Measurements from ENCODE around the gene RAB11FIP3. TPM values are rescaled to one million over a fixed set of nuclear protein-coding genes. Genes with fewer than 3 reads are reported as not detected.

RAB11FIP3 gene
- total and polyA plus RNA-seq, 10 of the 15 experiments (the other 5 are each of a cell fraction or from before 2014, with no cell fraction given), result 1.2 to 27.3 (median 7.7) TPM

DNA sequence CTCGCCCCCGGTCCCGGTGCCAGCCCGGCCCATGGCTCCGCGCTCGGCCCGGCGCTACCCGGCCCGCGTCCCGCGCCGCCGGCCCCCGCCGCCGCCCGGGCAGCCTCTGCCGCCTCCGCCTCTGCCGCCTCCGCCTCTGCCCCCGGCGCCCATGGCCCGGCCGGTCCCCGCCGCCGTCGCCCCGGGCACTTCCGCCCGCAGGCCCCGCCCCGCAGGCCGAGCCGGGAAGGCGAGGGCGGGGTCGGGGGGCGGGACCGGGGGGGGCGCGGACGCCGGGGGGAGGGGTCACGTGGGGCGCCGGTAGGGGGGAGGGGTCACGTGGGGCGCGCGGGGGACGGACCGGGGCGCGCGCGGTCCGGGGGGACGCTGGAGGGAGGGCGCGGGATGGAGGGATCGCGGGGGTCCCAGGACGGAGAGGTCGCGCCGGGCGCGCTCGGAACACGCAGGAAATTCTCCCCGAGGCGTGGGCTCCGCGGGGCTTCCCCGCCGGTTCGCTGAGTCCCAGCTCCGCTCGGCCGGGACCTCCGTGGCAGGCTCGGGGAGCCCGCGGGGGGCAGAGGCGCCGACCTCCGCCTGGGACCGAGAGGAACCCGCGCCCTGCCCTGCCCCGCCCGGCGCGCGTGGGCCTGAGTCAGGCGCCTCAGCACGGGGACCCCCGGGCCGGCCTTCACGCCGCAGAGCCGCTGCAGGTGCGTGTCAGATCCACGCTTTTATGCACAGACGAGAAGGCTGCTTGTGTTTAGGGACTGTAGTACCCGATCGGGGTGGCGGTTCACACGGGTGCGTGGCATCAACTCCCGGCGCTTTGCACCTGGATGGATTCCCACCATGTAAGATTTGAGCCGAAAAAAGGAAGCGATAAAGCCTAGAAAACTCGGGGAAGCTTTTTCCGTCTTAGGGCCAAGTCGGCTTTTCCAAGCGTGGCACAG lies 43.4 kb upstream of the RAB11FIP3 start, which contains the start of gene PGAP6 (continued):
- TF ChIP-seq PAX8 (IDR thresholded peaks at IDR 0.05), result no peak
- peak; percentile 23; the same call in 1 of the 2 replicates for TF ChIP-seq RB1 (IDR thresholded peaks at IDR 0.05; ENCODE audit: borderline replicate concordance)
- TF ChIP-seq ZNF217 (IDR thresholded peaks at IDR 0.05), result peak; percentile 56; the same call in 1 of the 2 replicates
- TF ChIP-seq ATF7 (IDR thresholded peaks at IDR 0.05; ENCODE audit: low read depth), result no peak
- TF ChIP-seq EZH2 (IDR thresholded peaks at IDR 0.05; ENCODE audit: borderline replicate concordance, control insufficient read depth, low read depth, low read length), result no peak
- TF ChIP-seq WRNIP1 (IDR thresholded peaks at IDR 0.05; ENCODE audit: borderline replicate concordance, low read depth, low read length), result no peak
- TF ChIP-seq ZNF24 (IDR thresholded peaks at IDR 0.05), result no peak
- no peak for TF ChIP-seq KLF5 (IDR thresholded peaks at IDR 0.05; ENCODE audit: partially characterized antibody)
- no peak for TF ChIP-seq NFXL1 (IDR thresholded peaks at IDR 0.05; ENCODE audit: borderline replicate concordance)
- no peak for TF ChIP-seq FOXK2 (IDR thresholded peaks at IDR 0.05)
- TF ChIP-seq RCOR1 (conservative IDR thresholded peaks at IDR 0.05; ENCODE audit: low read depth, low read length), result no peak
- TF ChIP-seq SREBF2 (IDR thresholded peaks at IDR 0.05; ENCODE audit: low read length), result no peak
- TF ChIP-seq ESRRA (IDR thresholded peaks at IDR 0.05; ENCODE audit: low read length), result no peak
- TF ChIP-seq BACH1 (IDR thresholded peaks at IDR 0.05; ENCODE audit: borderline replicate concordance), result peak; percentile 96
- TF ChIP-seq, protein P1, sequence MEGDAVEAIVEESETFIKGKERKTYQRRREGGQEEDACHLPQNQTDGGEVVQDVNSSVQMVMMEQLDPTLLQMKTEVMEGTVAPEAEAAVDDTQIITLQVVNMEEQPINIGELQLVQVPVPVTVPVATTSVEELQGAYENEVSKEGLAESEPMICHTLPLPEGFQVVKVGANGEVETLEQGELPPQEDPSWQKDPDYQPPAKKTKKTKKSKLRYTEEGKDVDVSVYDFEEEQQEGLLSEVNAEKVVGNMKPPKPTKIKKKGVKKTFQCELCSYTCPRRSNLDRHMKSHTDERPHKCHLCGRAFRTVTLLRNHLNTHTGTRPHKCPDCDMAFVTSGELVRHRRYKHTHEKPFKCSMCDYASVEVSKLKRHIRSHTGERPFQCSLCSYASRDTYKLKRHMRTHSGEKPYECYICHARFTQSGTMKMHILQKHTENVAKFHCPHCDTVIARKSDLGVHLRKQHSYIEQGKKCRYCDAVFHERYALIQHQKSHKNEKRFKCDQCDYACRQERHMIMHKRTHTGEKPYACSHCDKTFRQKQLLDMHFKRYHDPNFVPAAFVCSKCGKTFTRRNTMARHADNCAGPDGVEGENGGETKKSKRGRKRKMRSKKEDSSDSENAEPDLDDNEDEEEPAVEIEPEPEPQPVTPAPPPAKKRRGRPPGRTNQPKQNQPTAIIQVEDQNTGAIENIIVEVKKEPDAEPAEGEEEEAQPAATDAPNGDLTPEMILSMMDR (IDR thresholded peaks at IDR 0.05 in 2 of 3, conservative IDR thresholded peaks at IDR 0.05 in 1 of 3; ENCODE audit: control insufficient read depth in 2 of 3, extremely low read depth in 1 of 3, insufficient read depth in 1 of 3, low read depth in 3 of 3, low read length in 3 of 3), result no peak
- TF ChIP-seq NR2C2 (IDR thresholded peaks at IDR 0.05; ENCODE audit: borderline replicate concordance, control insufficient read depth, insufficient read length, low read depth), result no peak
- TF ChIP-seq YBX1 (IDR thresholded peaks at IDR 0.05), result no peak
- TF ChIP-seq, protein P2, sequence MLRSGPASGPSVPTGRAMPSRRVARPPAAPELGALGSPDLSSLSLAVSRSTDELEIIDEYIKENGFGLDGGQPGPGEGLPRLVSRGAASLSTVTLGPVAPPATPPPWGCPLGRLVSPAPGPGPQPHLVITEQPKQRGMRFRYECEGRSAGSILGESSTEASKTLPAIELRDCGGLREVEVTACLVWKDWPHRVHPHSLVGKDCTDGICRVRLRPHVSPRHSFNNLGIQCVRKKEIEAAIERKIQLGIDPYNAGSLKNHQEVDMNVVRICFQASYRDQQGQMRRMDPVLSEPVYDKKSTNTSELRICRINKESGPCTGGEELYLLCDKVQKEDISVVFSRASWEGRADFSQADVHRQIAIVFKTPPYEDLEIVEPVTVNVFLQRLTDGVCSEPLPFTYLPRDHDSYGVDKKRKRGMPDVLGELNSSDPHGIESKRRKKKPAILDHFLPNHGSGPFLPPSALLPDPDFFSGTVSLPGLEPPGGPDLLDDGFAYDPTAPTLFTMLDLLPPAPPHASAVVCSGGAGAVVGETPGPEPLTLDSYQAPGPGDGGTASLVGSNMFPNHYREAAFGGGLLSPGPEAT (IDR thresholded peaks at IDR 0.05; ENCODE audit: low read depth), result no peak
- no peak for TF ChIP-seq ZBED1 (IDR thresholded peaks at IDR 0.05; ENCODE audit: borderline replicate concordance)
- TF ChIP-seq, protein P3, sequence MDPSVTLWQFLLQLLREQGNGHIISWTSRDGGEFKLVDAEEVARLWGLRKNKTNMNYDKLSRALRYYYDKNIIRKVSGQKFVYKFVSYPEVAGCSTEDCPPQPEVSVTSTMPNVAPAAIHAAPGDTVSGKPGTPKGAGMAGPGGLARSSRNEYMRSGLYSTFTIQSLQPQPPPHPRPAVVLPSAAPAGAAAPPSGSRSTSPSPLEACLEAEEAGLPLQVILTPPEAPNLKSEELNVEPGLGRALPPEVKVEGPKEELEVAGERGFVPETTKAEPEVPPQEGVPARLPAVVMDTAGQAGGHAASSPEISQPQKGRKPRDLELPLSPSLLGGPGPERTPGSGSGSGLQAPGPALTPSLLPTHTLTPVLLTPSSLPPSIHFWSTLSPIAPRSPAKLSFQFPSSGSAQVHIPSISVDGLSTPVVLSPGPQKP (IDR thresholded peaks at IDR 0.05; ENCODE audit: low read depth, low read length), result no peak
- TF ChIP-seq CHD2 (IDR thresholded peaks at IDR 0.05; ENCODE audit: borderline replicate concordance, low read depth, low read length), result no peak
- TF ChIP-seq EGR1 (IDR thresholded peaks at IDR 0.05; ENCODE audit: borderline replicate concordance in 1 of 2, low read depth in 2 of 2, low read length in 2 of 2), result peak in 1 of 2 experiments; percentile 58; a peak in 1 of 3 replicates
- TF ChIP-seq, protein P4, sequence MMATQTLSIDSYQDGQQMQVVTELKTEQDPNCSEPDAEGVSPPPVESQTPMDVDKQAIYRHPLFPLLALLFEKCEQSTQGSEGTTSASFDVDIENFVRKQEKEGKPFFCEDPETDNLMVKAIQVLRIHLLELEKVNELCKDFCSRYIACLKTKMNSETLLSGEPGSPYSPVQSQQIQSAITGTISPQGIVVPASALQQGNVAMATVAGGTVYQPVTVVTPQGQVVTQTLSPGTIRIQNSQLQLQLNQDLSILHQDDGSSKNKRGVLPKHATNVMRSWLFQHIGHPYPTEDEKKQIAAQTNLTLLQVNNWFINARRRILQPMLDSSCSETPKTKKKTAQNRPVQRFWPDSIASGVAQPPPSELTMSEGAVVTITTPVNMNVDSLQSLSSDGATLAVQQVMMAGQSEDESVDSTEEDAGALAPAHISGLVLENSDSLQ (IDR thresholded peaks at IDR 0.05), result no peak
- peak; percentile 27; the same call in 1 of the 2 replicates for TF ChIP-seq YY1 (IDR thresholded peaks at IDR 0.05; ENCODE audit: low read depth, low read length)
- TF ChIP-seq CBX3 (IDR thresholded peaks at IDR 0.05; ENCODE audit: borderline replicate concordance, low read depth), result no peak
- 0 out of 2 replicates have a peak, but pooled peaks have one; percentile 3 for TF ChIP-seq TCF12 (IDR thresholded peaks at IDR 0.05; ENCODE audit: low read depth, low read length)
